ENCODE results near the gene STARD5.

GRCh38 chr15:81329446-81329845 is 5.5 kb upstream of the STARD5 start:
- TF ChIP-seq CTCF (IDR thresholded peaks at IDR 0.05) (no peak), ZFX (IDR thresholded peaks at IDR 0.05; ENCODE audit: borderline replicate concordance) (no peak)
